ENCODE data around the gene TLX1.

DNA sequence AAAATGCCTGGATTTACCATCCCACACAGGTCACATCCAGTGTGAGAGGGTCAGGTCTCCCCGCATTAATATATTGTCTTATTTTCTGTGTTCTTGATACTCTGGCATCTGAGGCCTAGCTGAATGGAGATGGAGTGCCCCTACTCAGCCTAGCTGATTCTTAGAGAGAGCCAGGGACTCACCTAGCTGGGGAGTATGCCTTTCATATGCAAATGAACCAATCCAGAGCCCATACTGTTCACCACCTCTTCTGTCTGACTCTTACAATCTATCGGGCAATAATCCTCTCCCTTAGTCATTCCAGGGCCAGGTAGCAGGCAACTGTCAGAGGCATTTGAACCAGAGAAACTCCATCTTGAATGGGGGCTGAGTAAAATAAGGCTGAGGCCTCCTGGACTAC is 51.8 kb downstream of the TLX1 start:
- TF ChIP-seq POLR2A (IDR thresholded peaks at IDR 0.05; ENCODE audit: low read length) = no peak
- TF ChIP-seq GATA1 (IDR thresholded peaks at IDR 0.05; ENCODE audit: low read depth, low read length) = no peak

Measured in erythroblast (primary cell).